ENCODE measurements around the gene DLK2.

The DLK2 gene

GRCh38 chr6:43451348-43451747, 4.0 kb downstream of the DLK2 start:
- TF ChIP-seq, protein P1, sequence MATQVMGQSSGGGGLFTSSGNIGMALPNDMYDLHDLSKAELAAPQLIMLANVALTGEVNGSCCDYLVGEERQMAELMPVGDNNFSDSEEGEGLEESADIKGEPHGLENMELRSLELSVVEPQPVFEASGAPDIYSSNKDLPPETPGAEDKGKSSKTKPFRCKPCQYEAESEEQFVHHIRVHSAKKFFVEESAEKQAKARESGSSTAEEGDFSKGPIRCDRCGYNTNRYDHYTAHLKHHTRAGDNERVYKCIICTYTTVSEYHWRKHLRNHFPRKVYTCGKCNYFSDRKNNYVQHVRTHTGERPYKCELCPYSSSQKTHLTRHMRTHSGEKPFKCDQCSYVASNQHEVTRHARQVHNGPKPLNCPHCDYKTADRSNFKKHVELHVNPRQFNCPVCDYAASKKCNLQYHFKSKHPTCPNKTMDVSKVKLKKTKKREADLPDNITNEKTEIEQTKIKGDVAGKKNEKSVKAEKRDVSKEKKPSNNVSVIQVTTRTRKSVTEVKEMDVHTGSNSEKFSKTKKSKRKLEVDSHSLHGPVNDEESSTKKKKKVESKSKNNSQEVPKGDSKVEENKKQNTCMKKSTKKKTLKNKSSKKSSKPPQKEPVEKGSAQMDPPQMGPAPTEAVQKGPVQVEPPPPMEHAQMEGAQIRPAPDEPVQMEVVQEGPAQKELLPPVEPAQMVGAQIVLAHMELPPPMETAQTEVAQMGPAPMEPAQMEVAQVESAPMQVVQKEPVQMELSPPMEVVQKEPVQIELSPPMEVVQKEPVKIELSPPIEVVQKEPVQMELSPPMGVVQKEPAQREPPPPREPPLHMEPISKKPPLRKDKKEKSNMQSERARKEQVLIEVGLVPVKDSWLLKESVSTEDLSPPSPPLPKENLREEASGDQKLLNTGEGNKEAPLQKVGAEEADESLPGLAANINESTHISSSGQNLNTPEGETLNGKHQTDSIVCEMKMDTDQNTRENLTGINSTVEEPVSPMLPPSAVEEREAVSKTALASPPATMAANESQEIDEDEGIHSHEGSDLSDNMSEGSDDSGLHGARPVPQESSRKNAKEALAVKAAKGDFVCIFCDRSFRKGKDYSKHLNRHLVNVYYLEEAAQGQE (IDR thresholded peaks at IDR 0.05; ENCODE audit: insufficient read depth in 1 of 2, low read depth in 2 of 2, low read length in 2 of 2): no peak
- no peak for TF ChIP-seq TAF1 (IDR thresholded peaks at IDR 0.05; ENCODE audit: borderline replicate concordance, insufficient read depth, low read length)
- TF ChIP-seq SIN3A (IDR thresholded peaks at IDR 0.05; ENCODE audit: borderline replicate concordance, insufficient read depth, low read length): no peak
- TF ChIP-seq FOXP2 (optimal IDR thresholded peaks at IDR 0.05; ENCODE audit: borderline replicate concordance, extremely low read depth, extremely low read length, insufficient read depth): no peak
- no peak for TF ChIP-seq POLR2AphosphoS5 (IDR thresholded peaks at IDR 0.05; ENCODE audit: low read depth, low read length)

- no peak for TF ChIP-seq POLR2AphosphoS5 (IDR thresholded peaks at IDR 0.05; ENCODE audit: low read depth, low read length)
- TF ChIP-seq, protein P1 (IDR thresholded peaks at IDR 0.05; ENCODE audit: insufficient read depth in 1 of 2, low read depth in 2 of 2, low read length in 2 of 2): no peak
- no peak for TF ChIP-seq TAF1 (IDR thresholded peaks at IDR 0.05; ENCODE audit: borderline replicate concordance, insufficient read depth, low read length)
- TF ChIP-seq FOXP2 (optimal IDR thresholded peaks at IDR 0.05; ENCODE audit: borderline replicate concordance, extremely low read depth, extremely low read length, insufficient read depth): no peak
- TF ChIP-seq SIN3A (IDR thresholded peaks at IDR 0.05; ENCODE audit: borderline replicate concordance, insufficient read depth, low read length): no peak
These were observed 4.6 kb downstream of the DLK2 start for GRCh38 chr6:43450699-43451131.

GRCh38 chr6:43448916-43449315, 6.4 kb downstream of the DLK2 start:
- no peak for TF ChIP-seq SIN3A (IDR thresholded peaks at IDR 0.05; ENCODE audit: borderline replicate concordance, insufficient read depth, low read length)
- TF ChIP-seq, protein P1 (IDR thresholded peaks at IDR 0.05; ENCODE audit: insufficient read depth in 1 of 2, low read depth in 2 of 2, low read length in 2 of 2): no peak
- no peak for TF ChIP-seq POLR2AphosphoS5 (IDR thresholded peaks at IDR 0.05; ENCODE audit: low read depth, low read length)
- TF ChIP-seq FOXP2 (optimal IDR thresholded peaks at IDR 0.05; ENCODE audit: borderline replicate concordance, extremely low read depth, extremely low read length, insufficient read depth): no peak
- TF ChIP-seq TAF1 (IDR thresholded peaks at IDR 0.05; ENCODE audit: borderline replicate concordance, insufficient read depth, low read length): no peak

GRCh38 chr6:43447604-43448003, 7.7 kb downstream of the DLK2 start:
- TF ChIP-seq TAF1 (IDR thresholded peaks at IDR 0.05; ENCODE audit: borderline replicate concordance, insufficient read depth, low read length) (no peak), FOXP2 (optimal IDR thresholded peaks at IDR 0.05; ENCODE audit: borderline replicate concordance, extremely low read depth, extremely low read length, insufficient read depth) (no peak), POLR2AphosphoS5 (IDR thresholded peaks at IDR 0.05; ENCODE audit: low read depth, low read length) (no peak), SIN3A (IDR thresholded peaks at IDR 0.05; ENCODE audit: borderline replicate concordance, insufficient read depth, low read length) (no peak)
- TF ChIP-seq, protein P1 (IDR thresholded peaks at IDR 0.05; ENCODE audit: insufficient read depth in 1 of 2, low read depth in 2 of 2, low read length in 2 of 2): no peak

GRCh38 chr6:43445576-43445975, 9.8 kb downstream of the DLK2 start:
- TF ChIP-seq FOXP2 (optimal IDR thresholded peaks at IDR 0.05; ENCODE audit: borderline replicate concordance, extremely low read depth, extremely low read length, insufficient read depth): no peak
- no peak for TF ChIP-seq SIN3A (IDR thresholded peaks at IDR 0.05; ENCODE audit: borderline replicate concordance, insufficient read depth, low read length)
- TF ChIP-seq, protein P1 (IDR thresholded peaks at IDR 0.05; ENCODE audit: insufficient read depth in 1 of 2, low read depth in 2 of 2, low read length in 2 of 2): no peak
- TF ChIP-seq POLR2AphosphoS5 (IDR thresholded peaks at IDR 0.05; ENCODE audit: low read depth, low read length): no peak
- TF ChIP-seq TAF1 (IDR thresholded peaks at IDR 0.05; ENCODE audit: borderline replicate concordance, insufficient read depth, low read length): no peak

All from PFSK-1 (cell line).